Astrocyte of the spinal cord (primary cell): Measurements from ENCODE around the gene TRIM75.

Experiments
- DNase-seq: peaks from one replicate; pipeline ENCODE4 v3.0.0; 2011; ENCODE audit warnings: low read depth, low spot score
- H3K4me3 ChIP-seq: 2 replicates; pipeline ENCODE4 v1.5.1; 2011; ENCODE audit warnings: low read depth, mild to moderate bottlenecking, low read length, moderate library complexity
- in situ Hi-C: cut with HindIII; loops from 2 replicates; pipeline ENCODE4 v1.10.0; 2017; ENCODE audit warnings: low sequenced_read_pairs
- TF ChIP-seq, protein P1 (sequence below): IDR thresholded peaks from 2 replicates; pipeline ENCODE4 v1.5.1; 2012; ENCODE audit warnings: low read depth, mild to moderate bottlenecking, low read length, inconsistent platforms

Gene TRIM75

DNA sequence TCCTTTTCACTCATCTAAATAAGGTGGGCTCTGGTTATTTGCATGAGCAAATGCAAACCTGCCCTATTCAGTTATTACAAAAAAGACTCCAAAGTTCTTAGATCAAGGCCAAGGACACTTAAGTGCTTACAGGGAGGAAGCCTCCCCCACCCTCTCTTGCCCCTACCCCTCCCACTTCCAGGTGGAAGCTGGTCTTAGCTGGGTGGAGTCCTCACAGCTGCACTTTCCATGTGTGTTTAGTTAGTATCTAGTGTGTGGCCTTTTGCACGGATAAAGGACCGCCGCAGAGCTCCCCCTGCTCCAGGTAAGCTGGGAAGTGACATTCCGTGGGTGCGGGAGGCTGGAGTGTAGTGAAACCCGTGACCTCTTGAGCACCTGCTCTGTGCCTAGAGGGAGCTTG lies at the start of gene TRIM75:
TSS of gene TRIM75 (plus strand) at position 222 of the 400 bp plus-strand sequence. CDS start 5,282 bp downstream, outside the sequence.
- H3K4me3 ChIP-seq, result no peak within 1 kb of the TSS
- TF ChIP-seq, protein P1, sequence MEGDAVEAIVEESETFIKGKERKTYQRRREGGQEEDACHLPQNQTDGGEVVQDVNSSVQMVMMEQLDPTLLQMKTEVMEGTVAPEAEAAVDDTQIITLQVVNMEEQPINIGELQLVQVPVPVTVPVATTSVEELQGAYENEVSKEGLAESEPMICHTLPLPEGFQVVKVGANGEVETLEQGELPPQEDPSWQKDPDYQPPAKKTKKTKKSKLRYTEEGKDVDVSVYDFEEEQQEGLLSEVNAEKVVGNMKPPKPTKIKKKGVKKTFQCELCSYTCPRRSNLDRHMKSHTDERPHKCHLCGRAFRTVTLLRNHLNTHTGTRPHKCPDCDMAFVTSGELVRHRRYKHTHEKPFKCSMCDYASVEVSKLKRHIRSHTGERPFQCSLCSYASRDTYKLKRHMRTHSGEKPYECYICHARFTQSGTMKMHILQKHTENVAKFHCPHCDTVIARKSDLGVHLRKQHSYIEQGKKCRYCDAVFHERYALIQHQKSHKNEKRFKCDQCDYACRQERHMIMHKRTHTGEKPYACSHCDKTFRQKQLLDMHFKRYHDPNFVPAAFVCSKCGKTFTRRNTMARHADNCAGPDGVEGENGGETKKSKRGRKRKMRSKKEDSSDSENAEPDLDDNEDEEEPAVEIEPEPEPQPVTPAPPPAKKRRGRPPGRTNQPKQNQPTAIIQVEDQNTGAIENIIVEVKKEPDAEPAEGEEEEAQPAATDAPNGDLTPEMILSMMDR, result no peak
- no peak for DNase-seq
- in situ Hi-C loops, result no loop called here

DNA sequence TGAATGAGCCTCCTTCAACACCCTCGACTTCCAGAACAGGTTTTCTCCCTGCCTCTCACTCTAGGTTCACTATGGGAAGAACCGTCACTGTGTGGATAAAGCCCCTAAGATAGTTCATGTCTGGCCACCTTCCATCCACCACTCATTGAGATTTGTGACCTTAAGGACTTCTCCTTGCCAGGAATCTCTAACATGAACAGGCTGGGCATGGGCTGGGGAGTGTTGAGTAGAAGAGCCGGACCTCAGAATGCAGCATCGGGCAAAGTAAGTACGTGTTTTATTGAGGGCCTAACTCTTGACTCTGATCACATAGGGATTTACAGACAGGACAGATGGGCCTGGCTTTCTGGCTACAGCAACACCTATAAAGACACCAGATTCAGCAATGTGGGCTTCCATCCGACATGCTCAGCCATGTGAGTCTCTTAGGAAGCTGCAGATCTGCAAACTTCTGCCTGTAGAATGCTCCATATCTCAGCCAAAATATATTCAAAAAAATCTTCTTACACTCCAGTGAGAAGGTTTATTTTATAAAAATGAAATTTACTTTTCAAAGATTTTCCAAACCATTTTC lies 48.2 kb upstream of the TRIM75 start:
- TF ChIP-seq, protein P1, result no peak
- in situ Hi-C loops, result no loop called here
- DNase-seq, result no peak
- no peak overlapping the region for H3K4me3 ChIP-seq

GRCh38 chr4:165006456-165006855 lies 47.2 kb upstream of the TRIM75 start:
- in situ Hi-C loops, result no loop called here
- DNase-seq, result no peak
- no peak overlapping the region for H3K4me3 ChIP-seq
- TF ChIP-seq, protein P1, result no peak

- H3K4me3 ChIP-seq, result no peak overlapping the region
- no peak for DNase-seq
- TF ChIP-seq, protein P1, result no peak
- in situ Hi-C loops, result no loop called here
Measured at GRCh38 chr4:165006886-165007285, 46.8 kb upstream of the TRIM75 start.

DNA sequence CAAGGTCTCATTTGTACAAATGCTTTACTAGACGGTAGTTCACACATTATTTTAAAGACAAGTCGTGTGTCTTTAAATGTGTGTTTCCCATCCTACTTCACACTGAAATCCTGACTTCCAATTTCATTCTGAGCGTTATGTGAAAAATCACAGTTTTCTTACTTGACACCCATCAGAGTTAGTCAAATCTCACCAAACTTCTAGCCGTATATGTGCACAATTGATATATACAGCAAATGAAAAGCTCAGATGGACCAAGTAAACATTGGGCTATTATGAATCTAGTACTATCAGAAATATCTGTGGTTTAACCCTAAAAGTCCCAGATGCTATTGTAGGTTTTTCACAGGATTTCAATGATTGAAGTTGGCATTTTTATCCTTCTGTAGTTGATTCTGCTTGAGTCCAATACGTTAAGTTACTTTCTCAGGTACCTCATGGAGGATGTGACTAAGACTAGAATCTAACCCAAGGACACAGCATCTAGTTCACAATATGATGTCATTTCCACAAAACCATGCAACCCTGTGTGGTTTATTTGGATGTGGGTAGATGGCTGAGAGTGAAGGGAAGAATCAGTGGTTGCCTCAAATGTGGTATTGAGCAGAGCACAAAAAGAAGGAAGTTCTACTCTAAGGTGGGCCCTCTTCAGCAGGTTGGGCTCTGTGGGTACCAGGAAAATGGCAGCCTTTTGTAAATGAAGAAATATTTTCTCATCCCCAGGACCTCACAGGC lies 44.0 kb upstream of the TRIM75 start:
- in situ Hi-C loops, result no loop called here
- TF ChIP-seq, protein P1, result no peak
- no peak overlapping the region for H3K4me3 ChIP-seq
- no peak for DNase-seq

DNA sequence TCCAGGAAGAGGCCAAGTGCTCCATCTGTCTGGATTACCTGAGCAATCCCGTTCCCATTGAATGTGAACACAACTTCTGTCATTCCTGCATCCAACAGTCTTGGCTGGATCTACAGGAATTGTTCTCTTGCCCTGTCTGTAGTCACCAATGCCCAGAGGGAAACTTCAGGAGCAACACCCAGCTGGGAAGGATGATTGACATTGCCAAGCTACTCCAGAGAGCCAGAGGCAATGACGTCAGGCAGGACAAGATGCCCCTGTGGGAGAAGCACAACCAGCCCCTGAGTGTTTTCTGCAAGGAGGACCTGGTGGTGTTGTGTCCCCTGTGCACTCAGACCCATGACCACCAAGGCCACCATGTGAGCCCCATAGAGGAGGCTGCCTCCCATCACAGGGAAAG lies 43.2 kb upstream of the TRIM75 start:
- H3K4me3 ChIP-seq, result no peak overlapping the region
- in situ Hi-C loops, result no loop called here
- no peak for DNase-seq
- TF ChIP-seq, protein P1, result no peak
